WTC11 (cell line): ENCODE measurements around the gene ZBTB34. TPM values are rescaled to one million over a fixed set of nuclear protein-coding genes. Genes with fewer than 3 reads are reported as not detected.
A peak's percentile ranks its signal among the peaks of the same experiment; 100 is the strongest.

Source experiments
- ATAC-seq: fragments of 200-7000 bp; cut with Tn5 transposase; 2 replicates; pipeline ENCODE4 v1.10.0; 2021; ENCODE audit warnings: mild to moderate bottlenecking, moderate library complexity
- Bru-seq: library from RNA; stranded (reverse); fragments of 400-500 nt; gene quantifications from one replicate; lab custom pipeline; 2021; lab: Mats Ljungman, UMichigan
- CTCF ChIA-PET: fragments of 300-600 bp; sonication (Branson Sonifier 250); formaldehyde crosslinking; loops from one replicate; lab custom pipeline; 2021; ENCODE audit warnings: antibody characterized with exemption; lab: Charles Lee
- POLR2A ChIA-PET: fragments of 350-600 bp; sonication (Branson Sonifier 250); formaldehyde crosslinking; loops from one replicate; lab custom pipeline; 2021; ENCODE audit warnings: antibody characterized with exemption; lab: Charles Lee
- DNase-seq: peaks from one replicate; pipeline ENCODE4 v3.0.0; 2021; ENCODE audit warnings: low spot score
- H3K27ac Mint-ChIP-seq: 2 replicates; pipeline ENCODE4 v1.8.0; 2021; ENCODE audit warnings: mixed read lengths
- H3K27me3 Mint-ChIP-seq: 2 replicates; pipeline ENCODE4 v1.8.0; 2021; ENCODE audit warnings: low read depth, mild to moderate bottlenecking, moderate library complexity, mixed read lengths
- H3K36me3 Mint-ChIP-seq: 2 replicates; pipeline ENCODE4 v1.8.0; 2021; ENCODE audit warnings: mixed read lengths
- H3K4me1 Mint-ChIP-seq: 2 replicates; pipeline ENCODE4 v1.8.0; 2022; ENCODE audit warnings: mixed read lengths
- H3K4me3 Mint-ChIP-seq: 2 replicates; pipeline ENCODE4 v1.8.0; 2021; ENCODE audit warnings: mild to moderate bottlenecking, moderate library complexity, mixed read lengths
- H3K9me3 Mint-ChIP-seq: 2 replicates; pipeline ENCODE4 v1.8.0; 2021; ENCODE audit warnings: mixed read lengths
- AFF4 ChIP-seq: sonication (generic); formaldehyde crosslinking; IDR thresholded peaks from 2 replicates; pipeline ENCODE4 v1.8.1; 2023; ENCODE audit warnings: mild to moderate bottlenecking, missing genetic modification reagents, borderline replicate concordance
- ARID4B ChIP-seq: sonication (generic); formaldehyde crosslinking; IDR thresholded peaks from 2 replicates; pipeline ENCODE4 v1.8.0; 2023; ENCODE audit warnings: missing genetic modification reagents, mild to moderate bottlenecking, borderline replicate concordance
- CBFB ChIP-seq: sonication (generic); formaldehyde crosslinking; IDR thresholded peaks from 2 replicates; pipeline ENCODE4 v1.8.1; 2022; ENCODE audit warnings: mild to moderate bottlenecking, low read depth, missing genetic modification reagents
- CTCF ChIP-seq: fragments of 200-600 bp; IDR thresholded peaks from 2 replicates; pipeline ENCODE4 v1.8.0; 2022; ENCODE audit warnings: antibody characterized with exemption
- EMX1 ChIP-seq: fragments of 250-450 bp; sonication (Bioruptor Pico); IDR thresholded peaks from 2 replicates; pipeline ENCODE4 v1.8.0; 2021; ENCODE audit warnings: mild to moderate bottlenecking
- GABPB1 ChIP-seq: sonication (generic); formaldehyde crosslinking; IDR thresholded peaks from 2 replicates; pipeline ENCODE4 v1.8.1; 2023; ENCODE audit warnings: mild to moderate bottlenecking, missing genetic modification reagents
- HMGA2 ChIP-seq: fragments of 250-450 bp; sonication (Bioruptor Pico); IDR thresholded peaks from 2 replicates; pipeline ENCODE4 v1.4.0; 2021; ENCODE audit warnings: mild to moderate bottlenecking, moderate library complexity
- HMGXB4 ChIP-seq: sonication (generic); formaldehyde crosslinking; IDR thresholded peaks from 2 replicates; pipeline ENCODE4 v1.8.1; 2023; ENCODE audit warnings: mild to moderate bottlenecking, moderate library complexity, missing genetic modification reagents
- IRF1 ChIP-seq: sonication (generic); formaldehyde crosslinking; IDR thresholded peaks from 2 replicates; pipeline ENCODE4 v1.8.0; 2023; ENCODE audit warnings: missing genetic modification reagents
- KAT7 ChIP-seq: sonication (generic); formaldehyde crosslinking; IDR thresholded peaks from 2 replicates; pipeline ENCODE4 v1.8.1; 2023; ENCODE audit warnings: missing genetic modification reagents, mild to moderate bottlenecking, borderline replicate concordance
- MAX ChIP-seq: sonication (generic); formaldehyde crosslinking; IDR thresholded peaks from 2 replicates; pipeline ENCODE4 v1.8.0; 2022; ENCODE audit warnings: mild to moderate bottlenecking, missing genetic modification reagents
- NR2C2 ChIP-seq: sonication (generic); formaldehyde crosslinking; IDR thresholded peaks from 2 replicates; pipeline ENCODE4 v1.8.0; 2022; ENCODE audit warnings: mild to moderate bottlenecking, missing genetic modification reagents
- NR3C1 ChIP-seq: sonication (generic); formaldehyde crosslinking; conservative IDR thresholded peaks from 2 replicates; pipeline ENCODE4 v1.8.1; 2023; ENCODE audit warnings: low read depth, mild to moderate bottlenecking, missing genetic modification reagents
- PREB ChIP-seq: sonication (generic); formaldehyde crosslinking; IDR thresholded peaks from 2 replicates; pipeline ENCODE4 v1.8.1; 2022; ENCODE audit warnings: mild to moderate bottlenecking, missing genetic modification reagents, moderate library complexity, borderline replicate concordance
- RELA ChIP-seq: sonication (generic); formaldehyde crosslinking; IDR thresholded peaks from 2 replicates; pipeline ENCODE4 v1.8.1; 2022; ENCODE audit warnings: missing genetic modification reagents, mild to moderate bottlenecking, borderline replicate concordance
- SMAD3 ChIP-seq: sonication (generic); formaldehyde crosslinking; IDR thresholded peaks from 2 replicates; pipeline ENCODE4 v1.8.0; 2022; ENCODE audit warnings: missing genetic modification reagents, mild to moderate bottlenecking, borderline replicate concordance
- SMAD4 ChIP-seq: sonication (generic); formaldehyde crosslinking; IDR thresholded peaks from 2 replicates; pipeline ENCODE4 v1.8.0; 2022; ENCODE audit warnings: mild to moderate bottlenecking, missing genetic modification reagents
- SP1 ChIP-seq: sonication (generic); formaldehyde crosslinking; conservative IDR thresholded peaks from 2 replicates; pipeline ENCODE4 v1.8.1; 2022; ENCODE audit warnings: missing genetic modification reagents
- ZBTB21 ChIP-seq: sonication (generic); formaldehyde crosslinking; IDR thresholded peaks from 2 replicates; pipeline ENCODE4 v1.8.1; 2023; ENCODE audit warnings: mild to moderate bottlenecking, missing genetic modification reagents, borderline replicate concordance
- ZMAT4 ChIP-seq: fragments of 250-450 bp; sonication (Bioruptor Pico); IDR thresholded peaks from 2 replicates; pipeline ENCODE4 v1.9.0; 2021; ENCODE audit warnings: mild to moderate bottlenecking
- long read RNA-seq, 3 experiments: library from RNA in 1 of 3; library from capped mRNA in 1 of 3; library from polyadenylated mRNA in 1 of 3; unstranded in 2 of 3; stranded (forward) in 1 of 3; transcript quantifications; one replicate each; pipeline ENCODE4 v2.0.0, GENCODE V29; 2021
- total RNA-seq: library from RNA; stranded (reverse); gene quantifications from 3 replicates; pipeline ENCODE4 v1.2.3, GENCODE V29; 2021

ZBTB34 gene
- total RNA-seq (15.9 to 18.4 TPM (median 16.9 TPM) in 3 replicates), Bru-seq, nascent RNA (percentile 82 among the genes with signal in this experiment)
- long read RNA-seq, experiment 1, full-length matches to known transcripts, result 72 of 89 reads
- long read RNA-seq, experiment 1, partial matches to known transcripts, result 0 of 89 reads
- long read RNA-seq, experiment 1, other reads (novel, unspliced or antisense), result 17 of 89 reads
- long read RNA-seq, experiment 2, full-length matches to known transcripts, result 19 of 19 reads
- long read RNA-seq, experiment 2, partial matches to known transcripts, result 0 of 19 reads
- long read RNA-seq, experiment 2, other reads (novel, unspliced or antisense), result 0 of 19 reads
- long read RNA-seq, experiment 3, full-length matches to known transcripts, result 5 of 5 reads
- long read RNA-seq, experiment 3, partial matches to known transcripts, result 0 of 5 reads
- long read RNA-seq, experiment 3, other reads (novel, unspliced or antisense), result 0 of 5 reads

- H3K9me3 Mint-ChIP-seq, result no peaks in the 10 kb centered on the region
- peaks cover 5% of the 10 kb centered on the region for H3K36me3 Mint-ChIP-seq
- peaks cover 33% of the 10 kb centered on the region for H3K4me1 Mint-ChIP-seq
- peak within 1 kb of the TSS; percentile 54 for H3K27ac Mint-ChIP-seq
- H3K27me3 Mint-ChIP-seq, result peaks cover 19% of the 10 kb centered on the region
- CTCF ChIA-PET, result interaction anchor here (0.6 to 2.9 kb wide), 19 partner anchors 8 to 523 kb away, joined by 3 to 9 read pairs (median 4); partner anchors contain the start of gene RALGPS1
- ATAC-seq (peak; percentile 72), DNase-seq (peak; percentile 83)
- POLR2A ChIA-PET, result interaction anchor here (1.4 kb wide), 1 partner anchor 56 kb away, joined by 3 read pairs; the partner anchor contains the start of gene ZBTB43
- H3K4me3 Mint-ChIP-seq, result peak within 1 kb of the TSS; percentile 81
- TF ChIP-seq NR3C1 (no peak), IRF1 (CRISPR knock-in tag) (no peak), HMGA2 (CRISPR knock-in tag) (no peak), NR2C2 (CRISPR knock-in tag) (no peak), GABPB1 (CRISPR knock-in tag) (peak; percentile 55), HMGXB4 (CRISPR knock-in tag) (peak; percentile 96), ARID4B (CRISPR knock-in tag) (0 out of 2 replicates have a peak, but pooled peaks have one; percentile 37), KAT7 (no peak), EMX1 (CRISPR knock-in tag) (no peak), RELA (CRISPR knock-in tag) (no peak), SMAD4 (CRISPR knock-in tag) (no peak), PREB (no peak), AFF4 (CRISPR knock-in tag) (no peak), SP1 (CRISPR knock-in tag) (peak; percentile 89), MAX (CRISPR knock-in tag) (peak; percentile 42; the same call in 1 of the 2 replicates), ZBTB21 (CRISPR knock-in tag) (no peak), CBFB (CRISPR knock-in tag) (no peak), ZMAT4 (no peak), SMAD3 (CRISPR knock-in tag) (no peak), CTCF (peak; percentile 100)
Observed at GRCh38 chr9:126860077-126860756, at the start of gene ZBTB34. ZBTB34 (plus strand) TSS chr9:126860639; CDS start chr9:126879400, 18,761 bp downstream.
